Hindlimb muscle (tissue), 1 donor: ENCODE measurements around the gene SLC35G6. TPM values are rescaled to one million over a fixed set of nuclear protein-coding genes. Genes with fewer than 3 reads are reported as not detected.
"Not testable (repeated sequence)": the region's sequence is repeated elsewhere in the genome, so short reads cannot be mapped to it uniquely, and the experiment has no call there.

Experiments used
- DNase-seq: peaks from one replicate; pipeline ENCODE4 v3.0.0-alpha.2; 2013
- polyA plus RNA-seq: library from polyadenylated mRNA; unstranded; fragments of 120-200 nt; gene quantifications from one replicate; pipeline ENCODE4 v1.2.1, GENCODE V29; 2013; ENCODE audit not compliant: insufficient read length

SLC35G6 gene
- polyA plus RNA-seq, 1 donor, result 0.13 TPM

- no peak for DNase-seq
Observed at GRCh38 chr17:7460850-7461660, 20.2 kb upstream of the SLC35G6 start.

GRCh38 chr17:7462474-7463371, 18.5 kb upstream of the SLC35G6 start:
- no peak for DNase-seq

GRCh38 chr17:7463372-7463846, 17.8 kb upstream of the SLC35G6 start:
- no peak for DNase-seq

- DNase-seq, result no peak
Observed at GRCh38 chr17:7464081-7464480, 17.2 kb upstream of the SLC35G6 start.

DNA sequence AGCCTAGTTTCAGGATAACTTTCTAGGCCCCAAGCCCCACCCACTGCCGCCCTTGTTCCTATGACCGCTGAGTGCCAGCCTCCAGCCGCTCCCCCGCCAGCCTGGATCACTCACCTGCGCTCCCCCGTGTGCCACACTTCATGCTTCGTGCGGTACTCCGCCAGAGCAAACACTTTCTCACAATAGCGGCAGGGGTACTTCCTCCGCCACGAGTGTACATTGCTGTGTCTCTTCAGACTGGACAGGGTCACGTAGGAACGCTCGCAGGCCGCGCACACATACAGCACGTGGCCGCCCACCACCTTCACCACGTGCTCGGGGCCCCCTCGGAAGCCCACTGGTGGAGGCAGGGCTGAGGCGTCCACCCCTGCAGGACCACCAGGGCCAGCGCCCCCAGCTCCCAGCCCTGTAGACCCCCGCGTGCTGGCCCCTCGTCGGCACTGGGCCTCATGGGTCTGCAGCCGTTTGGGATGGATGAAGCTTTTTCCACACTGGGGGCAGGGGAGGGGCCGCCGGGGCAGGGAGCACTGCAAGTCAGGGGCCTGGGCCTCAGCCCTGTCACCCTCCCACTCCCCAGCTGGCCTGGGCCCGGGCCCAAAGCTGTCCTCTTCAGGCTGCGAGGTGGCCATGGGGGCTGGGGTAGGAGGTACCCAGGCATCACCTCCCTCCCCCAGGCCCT, 15.5 kb upstream of the SLC35G6 start:
- DNase-seq, result no peak

GRCh38 chr17:7466318-7466638, 15.0 kb upstream of the SLC35G6 start:
- no peak for DNase-seq

DNA sequence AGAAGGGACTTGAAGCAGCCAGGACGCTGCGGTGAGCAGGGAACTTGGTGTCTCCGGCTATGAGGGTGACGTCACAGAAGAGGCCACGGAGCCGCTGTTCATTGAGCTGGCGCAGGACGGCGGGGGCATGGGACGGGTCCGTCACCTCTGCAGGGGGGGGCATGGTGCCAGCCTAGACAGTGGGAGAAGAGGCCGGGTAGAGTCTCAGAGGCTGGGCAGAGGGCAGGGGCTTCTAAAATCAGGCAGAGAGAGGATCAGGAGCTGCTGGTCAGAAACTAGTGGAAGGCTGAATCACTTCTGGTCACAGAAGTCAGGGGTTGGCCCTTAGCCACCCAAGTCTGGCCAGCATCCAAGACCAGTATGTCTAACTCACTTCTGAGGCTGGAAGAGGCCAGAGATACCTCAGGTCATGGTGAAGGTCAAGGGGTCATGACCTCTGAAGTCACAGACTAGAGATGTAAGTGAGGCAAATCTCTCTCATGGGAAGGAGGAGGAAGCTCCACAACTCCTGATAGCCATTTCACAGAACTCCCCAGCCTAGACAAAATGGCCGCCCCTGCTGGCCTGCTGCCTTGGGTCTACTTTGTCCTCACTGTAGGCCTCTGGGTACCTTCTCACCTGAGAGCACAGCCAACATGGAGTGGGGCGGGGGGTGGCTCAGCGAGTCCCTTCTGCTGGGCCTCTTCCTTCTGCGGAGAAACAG, 14.5 kb upstream of the SLC35G6 start:
- no peak for DNase-seq

GRCh38 chr17:7467498-7467897, 13.7 kb upstream of the SLC35G6 start:
- DNase-seq, result no peak

DNA sequence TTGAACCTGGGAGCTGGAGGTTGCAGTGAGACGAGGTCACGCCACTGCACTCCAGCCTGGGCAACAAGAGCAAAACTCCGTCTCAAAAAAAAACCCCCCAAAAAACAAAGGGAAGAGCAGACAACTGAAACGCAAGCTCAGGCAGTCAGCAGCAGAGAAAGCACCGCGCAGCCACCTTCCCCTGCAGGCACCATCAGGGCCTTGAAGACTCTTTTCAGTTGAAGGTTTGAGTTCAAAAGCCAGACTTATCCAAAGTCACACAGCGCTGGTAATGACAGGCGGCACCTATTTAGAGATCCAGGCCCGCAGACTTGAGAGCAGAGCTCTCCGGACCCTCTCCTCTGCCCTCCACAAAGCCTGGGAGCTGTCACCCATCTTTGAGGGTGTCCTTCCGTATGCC, 13.0 kb upstream of the SLC35G6 start:
- DNase-seq, result no peak

DNA sequence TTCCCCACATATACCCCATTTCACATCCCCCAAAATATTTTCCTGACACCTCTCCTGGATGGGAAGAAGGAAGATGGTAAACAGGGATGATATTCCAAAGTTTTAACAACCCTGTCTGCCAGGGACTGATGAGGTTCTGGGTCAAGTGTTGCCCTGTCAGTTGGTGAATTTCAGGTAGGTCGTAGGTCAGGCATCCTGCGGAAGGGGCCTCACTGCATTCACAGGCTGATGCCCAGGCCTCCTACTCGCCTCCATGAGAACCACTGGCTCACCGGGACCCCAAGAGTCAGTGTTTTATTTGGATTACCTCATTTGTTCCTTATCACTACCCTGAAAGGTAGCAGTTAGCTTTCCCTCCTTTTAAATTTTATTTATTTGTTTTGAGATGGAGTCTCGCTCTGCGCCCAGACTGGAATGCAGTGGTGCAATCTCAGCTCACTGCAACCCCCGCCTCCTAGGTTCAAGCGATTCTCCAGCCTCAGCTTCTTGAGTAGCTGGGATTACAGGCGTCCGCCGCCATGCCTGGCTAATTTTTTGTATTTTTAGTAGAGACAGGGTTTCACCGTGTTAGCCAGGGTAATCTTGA, 12.3 kb upstream of the SLC35G6 start:
- DNase-seq, result no peak

DNA sequence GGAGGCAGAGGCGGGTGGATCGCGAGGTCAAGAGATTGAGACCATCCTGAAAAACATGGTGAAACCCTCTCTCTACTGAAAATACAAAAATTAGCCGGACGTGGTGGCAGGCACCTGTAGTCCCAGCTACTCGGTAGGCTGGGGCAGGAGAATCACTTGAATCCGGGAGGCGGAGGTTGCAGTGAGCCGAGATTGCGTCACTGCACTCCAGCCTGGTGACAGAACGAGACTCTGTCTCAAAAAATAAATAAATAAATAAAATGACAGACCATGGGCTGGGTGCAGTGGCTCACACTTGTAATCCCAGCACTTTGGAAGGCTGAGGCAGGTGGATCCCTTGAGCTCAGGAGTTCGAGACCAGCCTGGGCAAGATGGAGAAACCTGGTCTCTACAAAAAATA, 11.4 kb upstream of the SLC35G6 start:
- not testable (repeated sequence) for DNase-seq

DNA sequence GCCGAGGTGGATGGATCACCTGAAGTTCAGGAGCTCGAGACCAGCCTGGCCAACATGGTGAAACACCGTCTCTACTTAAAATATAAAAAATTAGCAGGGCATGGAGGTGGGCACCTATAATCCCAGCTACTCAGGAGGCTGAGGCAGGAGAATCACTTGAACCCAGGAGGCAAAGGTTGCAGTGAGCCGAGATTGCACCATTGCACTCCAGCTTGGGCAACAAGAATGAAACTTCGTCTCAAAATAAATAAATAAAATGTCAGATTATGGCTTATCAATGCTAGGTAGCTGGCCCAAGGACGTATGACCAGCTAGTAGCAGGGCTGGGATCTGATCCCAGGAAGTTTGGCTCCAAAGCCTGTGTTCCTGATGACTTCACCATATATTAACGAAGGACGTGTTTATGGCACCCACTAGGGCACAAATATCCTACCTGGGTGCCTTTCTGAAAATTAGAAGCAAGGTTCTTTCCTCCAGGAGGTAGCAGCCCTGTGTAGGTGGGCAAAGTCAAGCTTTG, 10.7 kb upstream of the SLC35G6 start:
- not testable (repeated sequence) for DNase-seq

- no peak for DNase-seq
Observed at GRCh38 chr17:7471729-7472128, 9.5 kb upstream of the SLC35G6 start.

DNA sequence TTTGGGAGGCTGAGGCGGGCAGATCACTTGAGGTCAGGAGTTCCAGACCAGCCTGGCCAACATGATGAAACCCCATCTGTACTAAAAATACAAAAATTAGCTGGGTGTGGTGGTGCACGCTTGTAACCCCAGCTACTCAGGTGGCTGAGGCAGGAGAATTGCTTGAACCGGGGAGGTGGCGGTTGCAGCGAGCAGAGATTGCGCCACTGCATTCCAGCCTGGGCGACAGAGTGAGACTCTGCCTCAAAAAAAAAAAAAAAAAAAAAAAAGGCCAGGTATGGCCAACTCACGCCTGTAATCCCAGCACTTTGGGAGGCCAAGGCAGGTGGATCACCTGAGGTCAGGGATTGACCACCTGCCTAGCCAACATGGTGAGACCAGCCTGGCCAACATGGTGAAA, 6.5 kb upstream of the SLC35G6 start:
- DNase-seq, result not testable (repeated sequence)

DNA sequence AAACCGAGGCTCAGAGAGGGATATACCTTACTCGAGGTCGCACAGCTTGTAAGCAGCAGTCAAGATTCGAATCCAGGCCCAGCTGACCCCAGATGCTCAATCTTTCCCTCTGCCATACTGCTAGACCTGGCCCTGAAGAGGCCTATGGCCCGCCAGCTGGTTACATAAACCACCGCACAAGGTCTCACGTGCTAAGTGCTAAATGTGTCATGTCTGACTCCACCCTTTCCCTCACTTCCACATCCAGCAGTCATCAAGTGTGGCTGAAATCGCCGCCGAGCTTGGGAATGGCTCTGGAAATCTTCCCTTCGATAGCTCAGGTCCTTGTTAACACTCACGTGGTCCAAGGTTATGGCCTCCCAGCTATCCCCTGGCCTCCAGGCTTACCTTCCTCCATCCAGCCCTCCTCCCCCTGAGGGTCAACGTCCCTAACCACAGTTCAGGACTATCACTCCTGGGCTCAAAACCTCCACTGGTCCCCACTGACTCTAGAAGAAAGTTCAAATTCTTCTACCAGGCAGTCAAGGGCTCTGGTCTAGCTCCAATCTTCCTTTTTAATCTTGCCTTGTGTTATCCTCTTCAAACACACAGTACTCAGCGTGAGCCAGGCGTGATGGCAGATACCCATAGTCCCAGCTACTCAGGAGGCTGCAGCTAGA, 5.4 kb upstream of the SLC35G6 start:
- no peak for DNase-seq

GRCh38 chr17:7476494-7476893, 4.8 kb upstream of the SLC35G6 start:
- no peak for DNase-seq

- DNase-seq, result no peak
Observed at GRCh38 chr17:7476951-7477350, 4.3 kb upstream of the SLC35G6 start.

DNA sequence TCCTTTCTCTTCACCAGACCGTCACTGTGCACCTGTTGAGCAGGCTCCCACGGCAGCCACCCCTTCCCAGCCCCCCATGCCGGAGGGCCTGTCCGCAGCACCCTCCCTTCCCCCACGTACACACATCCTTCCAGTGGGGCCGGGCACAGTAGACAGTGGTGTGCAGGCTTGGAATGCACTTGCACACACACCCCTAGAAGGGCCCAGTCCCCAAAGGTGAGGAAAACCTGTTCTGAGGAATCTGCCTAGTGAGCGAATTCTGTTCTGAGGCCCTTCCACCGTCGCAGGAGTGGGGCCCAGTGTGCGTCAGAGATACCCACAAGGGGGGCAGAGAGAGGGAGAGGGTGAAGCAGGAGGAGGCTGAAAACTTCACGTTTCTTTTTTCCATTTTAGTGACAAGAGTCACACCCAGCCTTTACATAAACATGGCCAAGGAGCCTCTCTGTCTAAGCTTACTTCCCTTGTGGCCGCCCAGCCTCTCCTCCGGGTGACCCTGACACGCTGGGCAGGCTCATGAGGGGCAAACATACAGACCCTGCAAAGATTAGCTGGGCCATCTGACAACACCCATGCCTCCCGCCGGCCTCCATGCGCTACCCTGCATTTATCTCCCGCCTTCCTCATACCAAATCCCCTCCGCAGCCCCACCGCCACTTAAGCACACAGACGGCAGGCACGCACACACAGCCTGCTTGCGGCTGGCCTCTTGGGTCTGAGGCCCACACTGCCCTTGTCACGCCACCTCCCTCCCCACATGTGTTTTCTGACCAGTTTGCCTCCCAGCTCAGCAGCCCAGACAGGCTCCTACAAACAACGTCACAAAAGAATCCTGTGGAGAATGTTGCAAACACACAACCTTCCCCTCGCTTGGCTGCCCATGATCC, 3.6 kb upstream of the SLC35G6 start:
- no peak for DNase-seq

DNA sequence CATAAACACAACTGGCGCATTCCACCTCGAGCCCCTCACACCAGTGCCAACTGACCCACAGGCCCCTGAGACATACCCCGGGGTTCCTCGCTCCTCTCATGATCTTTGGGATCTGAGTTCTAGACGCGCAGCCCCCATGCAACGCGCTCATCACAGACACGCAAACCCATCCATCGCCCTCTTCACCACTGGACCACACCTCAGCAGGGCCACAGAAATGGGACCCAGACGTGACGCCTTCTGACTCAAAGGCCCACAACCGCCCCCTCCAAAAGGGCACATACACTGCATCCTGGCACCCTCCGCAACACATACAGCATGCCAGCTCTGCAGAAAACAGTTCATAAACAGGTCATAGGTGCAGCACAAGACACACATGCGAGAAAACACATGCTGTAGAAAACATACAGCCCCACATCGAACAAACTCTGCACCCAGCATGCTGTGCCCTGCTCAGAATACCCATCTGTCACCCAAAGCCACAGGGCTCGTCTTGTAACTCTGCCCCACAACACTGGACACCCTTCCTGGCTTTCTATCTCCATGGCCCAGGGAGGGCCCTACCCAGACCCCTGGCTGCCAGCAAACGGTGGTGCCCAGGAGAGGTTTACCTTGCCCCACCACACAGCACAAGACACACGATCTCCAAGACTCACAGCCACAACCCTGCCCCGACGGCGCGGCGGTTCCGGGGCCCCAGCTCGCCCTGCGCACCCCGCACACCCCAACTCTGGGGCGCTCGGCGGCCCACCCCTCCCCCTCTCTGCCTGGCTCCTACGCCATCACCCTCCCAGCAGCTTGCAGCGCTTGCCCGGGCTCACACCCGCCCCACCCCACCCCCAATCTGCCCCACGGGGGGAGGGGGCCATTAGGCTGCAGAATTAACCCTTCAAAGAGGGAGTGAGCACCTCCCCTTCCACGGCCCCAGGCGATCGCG, 2.7 kb upstream of the SLC35G6 start:
- peak; percentile 51 for DNase-seq
